GM23248 (cell line): ENCODE data around the gene HCN2.

Experiments used
- EZH2 ChIP-seq: fragments of 200-600 bp; sonication (generic); IDR thresholded peaks from 2 replicates; pipeline ENCODE4 v1.6.1; 2018; ENCODE audit warnings: antibody characterized with exemption, mild to moderate bottlenecking; ENCODE audit not compliant: insufficient read depth, poor library complexity, severe bottlenecking
- EZH2phosphoT487 ChIP-seq: fragments of 200-600 bp; sonication (generic); IDR thresholded peaks from 2 replicates; pipeline ENCODE4 v1.6.1; 2018; ENCODE audit warnings: antibody characterized with exemption, moderate library complexity, mild to moderate bottlenecking, low read depth; ENCODE audit not compliant: insufficient read depth

GRCh38 chr19:644363-644762 lies 54.7 kb downstream of the HCN2 start:
- TF ChIP-seq EZH2 (no peak), EZH2phosphoT487 (no peak)
